Lower leg skin (tissue), 4 donors: ENCODE measurements around the gene KCNMA1. TPM values are rescaled to one million over a fixed set of nuclear protein-coding genes. Genes with fewer than 3 reads are reported as not detected.

Source experiments
- DNase-seq, 2 donors: peaks; one replicate each; pipeline ENCODE4 v3.0.0-alpha.2; 2019; ENCODE audit warnings: low spot score in 2 of 2
- H3K4me3 ChIP-seq: fragments of 200-600 bp; sonication (generic); 2 replicates; pipeline ENCODE4 v1.5.1; 2017; ENCODE audit warnings: mild to moderate bottlenecking, low read depth; ENCODE audit not compliant: poor library complexity, severe bottlenecking
- POLR2A ChIP-seq, 2 donors: fragments of 450-650 bp; IDR thresholded peaks; one replicate each; pipeline ENCODE4 v1.6.1; 2016 to 2017; ENCODE audit warnings: antibody characterized with exemption in 2 of 2, mild to moderate bottlenecking in 1 of 2, moderate library complexity in 1 of 2
- WGBS, 2 donors: methylation state at CpG; one replicate each; pipeline ENCODE4 v1.1.5; 2018; 5-methylcytosine and 5-hydroxymethylcytosine counted together
- intact Hi-C: fragments of 100-400 bp; cut with DNase I; formaldehyde crosslinking; loops from one replicate; pipeline ENCODE4 v1.15.0; 2023; ENCODE audit warnings: low total_unique reads
- total RNA-seq, 4 donors: library from RNA; depleted of rRNA; stranded (reverse); fragments of >200 nt; gene quantifications; one replicate each; pipeline ENCODE4 v1.1.0, GENCODE V29; 2016
- TF ChIP-seq, protein P1 (sequence below), 3 donors: fragments of 450-650 bp; IDR thresholded peaks; one replicate each; pipeline ENCODE4 v1.5.1; 2016; ENCODE audit warnings: antibody characterized with exemption in 3 of 3, mild to moderate bottlenecking in 3 of 3, moderate library complexity in 2 of 3

KCNMA1 gene
- total RNA-seq, 4 donors from 2014 or later, result 4.1 to 9.9 (median 6.5) TPM

DNA sequence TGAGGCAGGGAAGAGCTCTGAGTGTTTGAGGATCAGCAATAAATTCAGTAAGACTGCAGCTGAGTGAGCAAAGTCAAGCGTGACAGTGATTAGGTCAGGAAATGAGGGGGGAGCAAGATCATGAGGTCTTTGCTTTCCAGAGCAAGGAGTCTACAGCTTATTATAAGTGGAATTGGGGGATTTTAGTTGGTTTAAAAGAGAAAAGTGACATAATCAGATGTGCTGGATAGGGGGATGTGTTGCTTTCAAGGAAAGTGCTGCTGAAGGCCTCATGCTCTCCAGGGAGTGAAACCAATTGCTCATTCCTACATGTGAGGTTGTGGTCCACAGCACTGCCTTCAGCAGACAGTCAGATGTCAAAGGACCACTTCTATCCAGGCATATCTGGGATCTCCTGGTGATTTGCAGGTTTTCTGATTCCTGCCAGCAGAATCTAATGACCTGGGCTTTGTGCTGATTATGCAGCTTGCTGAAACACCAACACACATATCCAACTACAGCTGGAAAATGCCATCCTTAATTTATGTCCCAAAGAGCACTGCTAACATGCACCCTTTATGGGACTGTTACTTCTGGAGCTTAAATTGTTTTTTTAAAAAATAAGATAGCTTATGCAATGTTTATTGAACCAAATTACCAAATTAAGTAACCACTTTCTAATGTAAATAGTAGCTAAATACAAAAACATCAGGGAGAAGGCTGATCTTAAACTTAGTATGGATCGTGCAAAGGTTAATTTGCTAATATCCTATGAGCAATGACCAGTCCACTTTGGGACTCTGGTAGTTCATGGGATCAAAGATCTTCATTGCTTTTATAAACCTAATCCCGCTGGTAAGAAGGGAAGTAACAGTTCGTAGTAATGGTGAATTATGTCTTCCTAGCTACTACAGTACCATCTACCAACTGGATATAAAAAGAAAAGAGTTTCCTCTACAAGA, 607.6 kb downstream of the KCNMA1 start:
- 86 to 87% methylated on average over 4 of the region's 4 CpGs for WGBS, 2 donors
- DNase-seq, result no peak
- TF ChIP-seq POLR2A (IDR thresholded peaks at IDR 0.05), result no peak
- TF ChIP-seq, protein P1, sequence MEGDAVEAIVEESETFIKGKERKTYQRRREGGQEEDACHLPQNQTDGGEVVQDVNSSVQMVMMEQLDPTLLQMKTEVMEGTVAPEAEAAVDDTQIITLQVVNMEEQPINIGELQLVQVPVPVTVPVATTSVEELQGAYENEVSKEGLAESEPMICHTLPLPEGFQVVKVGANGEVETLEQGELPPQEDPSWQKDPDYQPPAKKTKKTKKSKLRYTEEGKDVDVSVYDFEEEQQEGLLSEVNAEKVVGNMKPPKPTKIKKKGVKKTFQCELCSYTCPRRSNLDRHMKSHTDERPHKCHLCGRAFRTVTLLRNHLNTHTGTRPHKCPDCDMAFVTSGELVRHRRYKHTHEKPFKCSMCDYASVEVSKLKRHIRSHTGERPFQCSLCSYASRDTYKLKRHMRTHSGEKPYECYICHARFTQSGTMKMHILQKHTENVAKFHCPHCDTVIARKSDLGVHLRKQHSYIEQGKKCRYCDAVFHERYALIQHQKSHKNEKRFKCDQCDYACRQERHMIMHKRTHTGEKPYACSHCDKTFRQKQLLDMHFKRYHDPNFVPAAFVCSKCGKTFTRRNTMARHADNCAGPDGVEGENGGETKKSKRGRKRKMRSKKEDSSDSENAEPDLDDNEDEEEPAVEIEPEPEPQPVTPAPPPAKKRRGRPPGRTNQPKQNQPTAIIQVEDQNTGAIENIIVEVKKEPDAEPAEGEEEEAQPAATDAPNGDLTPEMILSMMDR (IDR thresholded peaks at IDR 0.05), result no peak
- intact Hi-C loops, result no loop called here
- H3K4me3 ChIP-seq, result no peak overlapping the region

DNA sequence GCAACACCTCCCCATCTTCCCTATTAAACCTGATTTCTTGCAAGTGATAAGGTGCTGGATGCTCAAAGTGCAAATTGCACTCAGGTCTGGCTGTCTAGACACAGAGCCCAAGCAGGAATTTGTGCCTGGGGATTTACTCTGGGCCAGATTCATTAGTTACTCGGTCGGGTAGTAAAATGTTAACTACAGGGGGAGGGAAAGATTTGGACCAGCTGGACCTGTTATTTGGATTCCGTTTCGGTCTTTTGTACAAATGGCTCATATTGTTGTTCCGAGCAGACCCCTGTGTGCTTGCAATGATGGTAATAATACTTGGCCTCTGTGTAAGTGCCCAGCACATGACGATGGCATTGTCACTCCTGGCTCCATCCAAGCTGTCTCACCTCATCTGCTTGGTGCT, 609.6 kb downstream of the KCNMA1 start:
- DNase-seq, result no peak
- no peak overlapping the region for H3K4me3 ChIP-seq
- WGBS, 2 donors, result 81 to 87% methylated on average over 6 of the region's 6 CpGs
- intact Hi-C loops, result no loop called here
- TF ChIP-seq, protein P1 (IDR thresholded peaks at IDR 0.05), result no peak

DNA sequence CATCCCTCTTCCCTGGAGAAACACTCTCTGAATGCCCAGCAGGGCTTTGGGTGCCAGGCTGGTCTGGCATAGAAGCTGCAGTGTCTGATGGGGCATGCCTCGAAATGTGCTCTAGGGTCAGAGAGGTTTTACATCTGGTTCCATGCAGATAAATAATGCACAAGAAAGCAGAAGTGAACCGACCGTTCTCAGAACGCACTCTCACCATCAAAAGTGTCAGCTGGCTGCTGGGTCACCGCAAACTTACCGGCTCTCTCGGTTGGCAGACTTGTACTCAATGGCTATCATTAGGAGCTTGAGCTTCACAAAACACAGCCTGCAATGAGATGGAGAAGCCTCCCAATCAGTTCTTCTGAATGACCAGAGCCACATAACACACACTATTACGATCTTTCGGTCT, 610.0 kb downstream of the KCNMA1 start:
- no peak for DNase-seq
- H3K4me3 ChIP-seq, result no peak overlapping the region
- intact Hi-C loops, result no loop called here
- 78 to 86% methylated on average over 9 of the region's 9 CpGs for WGBS, 2 donors
- TF ChIP-seq, protein P1 (IDR thresholded peaks at IDR 0.05), result no peak
- no peak for TF ChIP-seq POLR2A (IDR thresholded peaks at IDR 0.05)

DNA sequence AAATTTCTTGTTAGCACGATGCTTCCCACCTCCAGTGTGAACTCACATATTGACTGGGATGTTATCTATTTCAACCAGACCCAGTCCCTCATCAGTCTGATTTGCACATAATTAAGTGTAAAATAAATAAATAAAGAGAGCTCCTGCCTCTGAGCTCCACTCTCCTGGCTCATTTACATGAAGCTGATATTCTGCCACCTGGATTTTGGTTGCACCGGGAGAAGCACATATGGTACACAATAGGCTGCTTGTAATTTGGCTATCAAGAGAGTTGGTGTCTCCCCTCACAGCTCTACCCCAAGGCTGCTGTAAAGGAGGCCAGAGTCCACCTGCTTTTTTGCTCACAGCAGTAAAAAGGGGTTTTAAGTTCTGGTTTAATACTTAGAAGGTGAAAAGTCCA, 610.5 kb downstream of the KCNMA1 start:
- no peak for DNase-seq
- no peak overlapping the region for H3K4me3 ChIP-seq
- intact Hi-C loops, result no loop called here
- no peak for TF ChIP-seq POLR2A (IDR thresholded peaks at IDR 0.05)
- TF ChIP-seq, protein P1 (IDR thresholded peaks at IDR 0.05), result no peak
- WGBS, 2 donors, result 71 to 83% methylated on average over 2 of the region's 2 CpGs

DNA sequence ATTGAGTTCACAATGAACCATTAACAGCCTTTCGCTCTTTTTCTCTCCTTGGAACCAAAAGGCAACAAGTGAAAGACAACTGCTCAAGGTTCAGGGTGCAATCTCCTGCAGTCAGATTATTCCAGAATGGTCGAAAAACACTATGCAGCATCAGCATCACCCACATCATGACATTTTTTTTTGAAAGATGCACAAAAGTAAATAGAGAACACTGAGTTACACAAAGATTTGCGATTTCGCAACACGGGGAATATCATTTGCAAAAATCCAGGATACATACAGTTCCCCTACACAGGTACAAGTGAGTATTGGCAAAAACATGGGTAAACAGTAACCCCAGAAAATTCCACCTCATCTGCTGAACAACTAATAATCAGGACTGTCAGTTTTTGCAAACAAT, 611.5 kb downstream of the KCNMA1 start:
- no peak for DNase-seq
- TF ChIP-seq, protein P1 (IDR thresholded peaks at IDR 0.05), result no peak
- no peak for TF ChIP-seq POLR2A (IDR thresholded peaks at IDR 0.05)
- WGBS, 2 donors, result 95 to 96% methylated on average over 5 of the region's 5 CpGs
- intact Hi-C loops, result no loop called here
- no peak overlapping the region for H3K4me3 ChIP-seq
